NCI-H510A treated with DMSO at 0.1 percent for 48 hours (cell line): ENCODE data around the gene CDK19.
A peak's percentile ranks its signal among the peaks of the same experiment; 100 is the strongest.
"Not testable (repeated sequence)": the region's sequence is repeated elsewhere in the genome, so short reads cannot be mapped to it uniquely, and the experiment has no call there.

Source experiments
- DNase-seq: peaks from one replicate; lab custom pipeline; 2025; lab: John Stamatoyannopoulos, UW

Gene CDK19

GRCh38 chr6:110815411-110816409, at the start of gene CDK19:
Gene CDK19, minus strand, starts transcription at chr6:110815469. Its CDS starts 333 bp downstream, at chr6:110815136.
- peak; percentile 74 for DNase-seq

DNA sequence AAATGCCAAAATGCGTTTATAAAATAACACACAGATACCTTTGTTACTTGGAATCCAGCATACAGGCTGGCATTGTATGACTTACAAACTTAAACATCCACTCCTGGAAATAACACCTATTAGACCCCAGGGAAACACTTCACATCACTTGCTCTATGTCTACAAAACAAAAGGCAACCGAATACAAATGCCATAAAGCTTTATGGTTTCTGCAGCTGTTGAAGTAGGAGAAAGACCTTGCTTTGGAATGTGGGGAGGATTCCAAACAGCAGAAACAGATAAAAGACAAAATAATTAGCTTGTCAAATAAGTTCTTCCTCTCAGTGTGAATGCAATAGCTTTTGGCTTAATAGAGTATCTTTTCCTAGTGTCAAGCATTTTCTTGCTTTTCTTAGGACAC, 49.6 kb upstream of the CDK19 start:
- no peak for DNase-seq

GRCh38 chr6:110859335-110859792, 44.1 kb upstream of the CDK19 start:
- no peak for DNase-seq

- no peak for DNase-seq
Observed at GRCh38 chr6:110858562-110859214, 43.4 kb upstream of the CDK19 start.

- DNase-seq, result no peak
Observed at GRCh38 chr6:110858016-110858415, 42.7 kb upstream of the CDK19 start.

DNA sequence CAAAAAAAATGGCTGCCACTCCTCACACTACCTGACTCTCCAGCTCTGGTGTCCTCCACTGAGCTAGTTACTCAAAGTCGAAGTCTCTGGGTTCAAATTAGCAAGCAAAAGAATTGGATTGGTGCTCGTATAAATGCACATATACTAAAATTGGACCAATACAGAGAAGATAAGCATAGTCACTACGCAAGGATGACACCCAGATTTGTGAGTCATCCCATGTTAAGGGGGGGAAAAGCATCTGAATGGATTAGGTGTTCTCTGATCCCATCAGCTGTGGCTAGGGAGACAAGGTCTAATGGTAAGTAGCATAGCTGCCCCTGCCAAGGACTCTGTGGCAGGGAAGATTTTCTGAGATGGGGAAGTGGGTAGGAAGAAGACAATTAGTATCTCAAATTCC, 41.0 kb upstream of the CDK19 start:
- no peak for DNase-seq

DNA sequence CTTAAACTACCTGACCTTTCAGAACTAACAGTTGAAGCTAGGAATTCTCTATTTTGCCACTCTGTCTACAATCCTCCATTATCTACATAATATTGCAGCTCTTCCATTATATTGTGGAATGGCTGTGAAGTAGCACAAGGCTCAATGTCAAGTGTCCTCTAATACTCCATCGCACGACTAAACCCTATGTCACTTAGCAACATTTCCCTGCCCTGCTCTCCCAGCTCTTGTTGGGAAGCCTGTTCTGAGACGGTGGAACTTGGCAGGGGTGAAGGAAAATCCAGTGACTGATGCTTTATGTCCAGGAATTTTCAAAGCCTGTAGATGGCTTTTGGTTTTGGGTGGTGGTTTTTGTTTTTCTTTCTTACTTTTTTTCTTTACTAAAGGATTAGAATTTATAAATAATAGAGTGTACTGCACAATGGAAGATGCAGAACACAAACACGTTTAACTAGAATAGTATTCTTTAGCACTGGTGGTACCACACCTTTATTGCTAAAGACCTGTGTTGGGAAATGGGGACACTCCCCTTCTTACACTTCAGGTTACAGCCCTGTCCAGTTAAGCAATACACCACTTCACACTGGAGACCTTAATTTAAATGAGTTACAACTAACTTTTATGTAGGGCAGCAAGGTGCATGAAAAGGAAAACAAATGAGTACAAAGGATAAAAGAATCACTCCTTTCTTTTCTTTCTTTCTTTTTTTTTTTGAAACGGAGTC, 38.6 kb upstream of the CDK19 start:
- DNase-seq, result no peak

DNA sequence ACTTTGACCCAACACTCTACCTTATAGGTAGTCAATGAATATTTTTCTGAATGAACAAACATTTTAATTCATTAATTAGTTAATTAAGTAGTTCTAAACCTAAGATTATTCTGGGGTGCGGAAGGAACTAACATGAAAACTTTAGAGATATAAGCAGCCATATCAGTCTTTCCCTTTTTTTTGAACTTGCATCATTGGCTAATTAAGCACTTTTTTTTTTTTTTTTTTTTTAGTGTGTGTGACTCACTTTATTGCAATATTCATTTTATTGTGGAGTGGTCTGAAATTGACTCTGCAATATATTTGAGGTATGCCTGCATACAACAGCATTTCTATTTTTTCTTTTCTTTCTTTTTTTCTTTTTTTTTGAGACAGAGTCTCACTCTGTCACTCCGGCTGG, 37.5 kb upstream of the CDK19 start:
- no peak for DNase-seq

- no peak for DNase-seq
Observed at GRCh38 chr6:110849781-110850180, 34.5 kb upstream of the CDK19 start.

- DNase-seq, result no peak
Observed at GRCh38 chr6:110841266-110841665, 26.0 kb upstream of the CDK19 start.

- DNase-seq, result not testable (repeated sequence)
Observed at GRCh38 chr6:110835751-110836150, 20.5 kb upstream of the CDK19 start.

DNA sequence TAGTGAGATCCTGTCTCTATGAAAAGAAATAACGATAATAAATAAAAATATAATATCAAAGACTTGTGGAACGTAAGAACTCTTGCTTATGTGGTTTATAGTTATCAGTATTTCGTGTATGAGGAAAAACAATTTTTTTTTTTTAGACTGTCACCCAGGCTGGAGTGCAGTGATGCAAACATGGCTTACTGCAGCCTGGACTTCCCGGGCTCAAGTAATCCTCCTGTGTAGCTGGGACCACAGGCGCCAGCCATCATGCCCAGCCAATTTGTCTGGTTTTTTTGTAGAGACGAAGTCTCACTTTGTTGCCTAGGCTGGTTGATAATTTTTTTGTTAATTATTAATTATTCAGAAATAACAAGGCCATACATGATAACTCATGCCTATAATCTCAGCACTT, 18.6 kb upstream of the CDK19 start:
- DNase-seq, result no peak

DNA sequence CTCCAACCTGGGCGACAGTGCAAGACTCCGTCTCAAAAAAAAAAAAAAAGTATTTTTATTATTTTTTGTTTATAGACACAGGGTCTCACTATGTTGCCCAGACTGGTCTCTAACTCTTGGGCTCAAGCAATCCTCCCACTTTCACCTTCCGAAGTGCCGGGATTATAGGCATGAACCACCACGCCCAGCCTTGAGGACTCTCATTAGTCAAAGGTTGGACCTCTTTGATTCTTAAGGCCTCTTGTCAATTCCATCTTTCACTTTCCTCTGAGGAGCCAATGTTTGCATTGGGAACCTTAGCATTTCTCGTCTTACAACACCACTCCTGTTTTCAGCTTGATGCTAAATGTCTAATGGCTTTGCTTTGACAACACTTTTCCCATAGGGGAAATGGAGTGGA, 16.1 kb upstream of the CDK19 start:
- no peak for DNase-seq

- DNase-seq, result no peak
Observed at GRCh38 chr6:110828396-110828795, 13.1 kb upstream of the CDK19 start.

- no peak for DNase-seq
Observed at GRCh38 chr6:110826236-110827129, 11.2 kb upstream of the CDK19 start.

GRCh38 chr6:110823146-110823545, 7.9 kb upstream of the CDK19 start:
- DNase-seq, result no peak

DNA sequence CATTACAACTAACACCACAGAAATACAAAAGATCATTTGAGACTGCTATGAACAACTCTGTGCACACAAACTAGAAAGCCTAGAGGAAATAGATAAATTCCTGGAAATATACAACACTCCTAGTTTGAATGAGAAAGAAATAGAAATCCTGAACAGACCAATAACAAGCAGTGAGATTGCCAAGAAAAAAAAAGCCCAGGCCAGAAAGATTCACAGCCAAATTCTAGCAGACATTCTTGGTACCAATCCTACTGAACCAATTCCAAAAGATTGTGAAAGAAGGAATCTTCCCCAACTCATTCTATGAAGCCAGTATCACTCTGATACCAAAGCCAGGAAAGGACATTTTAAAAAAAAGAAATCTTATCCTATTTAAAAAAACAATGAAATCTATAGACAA, 7.0 kb upstream of the CDK19 start:
- DNase-seq, result no peak

DNA sequence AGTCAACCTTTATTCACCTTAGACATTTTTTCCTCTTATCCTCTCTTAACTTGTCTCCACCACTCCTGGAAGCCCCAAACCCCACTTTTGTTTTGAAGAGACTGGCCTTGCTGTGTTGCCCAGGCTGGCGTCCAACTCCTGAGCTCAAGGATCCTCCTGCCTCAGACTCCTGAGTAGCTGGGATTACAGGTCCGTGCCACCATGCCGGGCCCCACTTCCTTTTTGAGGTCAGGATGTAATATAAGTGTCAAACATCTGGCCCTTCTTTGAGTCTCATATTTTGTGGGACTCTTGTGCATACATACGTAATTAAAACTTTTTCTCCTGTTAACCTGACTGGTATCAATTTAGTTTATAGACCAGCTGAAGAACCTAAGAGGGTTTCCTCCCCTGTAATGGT, 1.4 kb upstream of the CDK19 start:
- no peak for DNase-seq

GRCh38 chr6:110815015-110815410, 256 bp downstream of the CDK19 start:
- DNase-seq, result no peak

- no peak for DNase-seq
Observed at GRCh38 chr6:110814102-110815014, 911 bp downstream of the CDK19 start.
